A549 (cell line): ENCODE results near the gene MRPL27.

Experiments used
- CHD2 ChIP-seq: fragments of 150-350 bp; IDR thresholded peaks from 2 replicates; pipeline ENCODE4 v1.6.1; 2014; ENCODE audit warnings: low read length; ENCODE audit not compliant: partially characterized antibody
- EP300 ChIP-seq, 2 experiments: fragments of >200 bp; sonication (Bioruptor Twin); formaldehyde crosslinking; IDR thresholded peaks; 2 replicates in 1 of 2; 3 replicates in 1 of 2; pipeline ENCODE4 v1.6.1; 2016 to 2017
- HOXA7 ChIP-seq: fragments of 250-450 bp; sonication (Bioruptor Pico); IDR thresholded peaks from 2 replicates; pipeline ENCODE4 v1.5.0; 2020; ENCODE audit warnings: mild to moderate bottlenecking, moderate library complexity
- JUNB ChIP-seq: fragments of >200 bp; sonication (Bioruptor Twin); formaldehyde crosslinking; IDR thresholded peaks from 2 replicates; pipeline ENCODE4 v1.6.1; 2016
- MAZ ChIP-seq: fragments of 150-350 bp; IDR thresholded peaks from 2 replicates; pipeline ENCODE4 v1.6.1; 2014; ENCODE audit warnings: antibody characterized with exemption, low read depth, low read length, borderline replicate concordance
- MYC ChIP-seq: IDR thresholded peaks from 2 replicates; pipeline ENCODE4 v1.6.1; 2012; ENCODE audit warnings: mild to moderate bottlenecking, inconsistent platforms, low read length, improper control_type of control experiment, borderline replicate concordance
- PHF8 ChIP-seq: fragments of 200-600 bp; sonication (generic); IDR thresholded peaks from 2 replicates; pipeline ENCODE4 v1.6.1; 2016; ENCODE audit warnings: low read depth, mild to moderate bottlenecking, antibody characterized with exemption, moderate library complexity, borderline replicate concordance
- POLR2A ChIP-seq: IDR thresholded peaks from 2 replicates; pipeline ENCODE4 v1.6.1; 2012; ENCODE audit warnings: mild to moderate bottlenecking, low read length
- RAD21 ChIP-seq, 2 experiments: fragments of >200 bp in 1 of 2; sonication (Bioruptor Twin) in 1 of 2; formaldehyde crosslinking in 1 of 2; IDR thresholded peaks in 1 of 2; conservative IDR thresholded peaks in 1 of 2; 2 replicates in 1 of 2; 3 replicates in 1 of 2; pipeline ENCODE4 v1.6.1; 2012 to 2018; ENCODE audit warnings: inconsistent platforms in 1 of 2
- RFX5 ChIP-seq: fragments of 450-650 bp; IDR thresholded peaks from 2 replicates; pipeline ENCODE4 v1.7.1; 2014; ENCODE audit warnings: antibody characterized with exemption, mild to moderate bottlenecking, moderate library complexity
- TP53 ChIP-seq: fragments of 250-450 bp; sonication (Bioruptor Pico); IDR thresholded peaks from 2 replicates; pipeline ENCODE4 v1.5.0; 2021; ENCODE audit warnings: mild to moderate bottlenecking, moderate library complexity
- TF ChIP-seq, protein P1 (sequence below): fragments of >200 bp; sonication (Bioruptor Twin); formaldehyde crosslinking; IDR thresholded peaks from 3 replicates; pipeline ENCODE4 v1.5.1; 2016

DNA sequence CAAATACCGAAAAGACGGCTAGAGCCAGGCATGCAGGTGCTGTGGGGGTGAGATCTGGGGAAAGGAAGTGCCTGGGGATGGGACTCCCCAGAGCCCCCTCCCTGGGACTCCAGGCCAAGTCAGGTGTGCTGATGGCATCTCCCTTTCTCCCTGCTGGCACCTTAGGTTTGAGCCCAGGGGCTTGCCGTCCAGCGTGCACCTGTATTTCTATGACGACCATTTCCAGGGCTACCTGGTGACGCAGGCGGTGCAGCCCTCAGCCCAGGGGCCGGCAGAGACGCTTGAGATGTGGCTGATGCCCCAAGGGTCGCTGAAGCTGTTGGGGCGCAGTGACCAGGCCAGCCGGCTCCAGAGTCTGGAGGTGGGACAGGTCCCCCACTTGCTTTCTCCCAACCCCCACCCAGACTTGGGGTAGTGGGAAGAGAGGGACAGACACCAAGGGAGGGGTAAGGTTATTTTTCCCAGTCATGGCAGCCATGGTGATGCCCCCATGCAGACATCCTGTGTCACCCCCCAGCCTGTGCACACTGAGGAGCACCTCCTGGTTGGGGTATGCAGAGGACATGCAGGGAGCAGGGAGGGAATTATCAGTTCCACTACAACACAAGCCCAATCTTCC lies 16.0 kb downstream of the MRPL27 start:
- TF ChIP-seq, protein P1, sequence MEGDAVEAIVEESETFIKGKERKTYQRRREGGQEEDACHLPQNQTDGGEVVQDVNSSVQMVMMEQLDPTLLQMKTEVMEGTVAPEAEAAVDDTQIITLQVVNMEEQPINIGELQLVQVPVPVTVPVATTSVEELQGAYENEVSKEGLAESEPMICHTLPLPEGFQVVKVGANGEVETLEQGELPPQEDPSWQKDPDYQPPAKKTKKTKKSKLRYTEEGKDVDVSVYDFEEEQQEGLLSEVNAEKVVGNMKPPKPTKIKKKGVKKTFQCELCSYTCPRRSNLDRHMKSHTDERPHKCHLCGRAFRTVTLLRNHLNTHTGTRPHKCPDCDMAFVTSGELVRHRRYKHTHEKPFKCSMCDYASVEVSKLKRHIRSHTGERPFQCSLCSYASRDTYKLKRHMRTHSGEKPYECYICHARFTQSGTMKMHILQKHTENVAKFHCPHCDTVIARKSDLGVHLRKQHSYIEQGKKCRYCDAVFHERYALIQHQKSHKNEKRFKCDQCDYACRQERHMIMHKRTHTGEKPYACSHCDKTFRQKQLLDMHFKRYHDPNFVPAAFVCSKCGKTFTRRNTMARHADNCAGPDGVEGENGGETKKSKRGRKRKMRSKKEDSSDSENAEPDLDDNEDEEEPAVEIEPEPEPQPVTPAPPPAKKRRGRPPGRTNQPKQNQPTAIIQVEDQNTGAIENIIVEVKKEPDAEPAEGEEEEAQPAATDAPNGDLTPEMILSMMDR = no peak
- TF ChIP-seq RAD21 (conservative IDR thresholded peaks at IDR 0.05 in 1 of 2, IDR thresholded peaks at IDR 0.05 in 1 of 2) = no peak
- no peak for TF ChIP-seq MYC
- no peak for TF ChIP-seq HOXA7
- no peak for TF ChIP-seq POLR2A
- no peak for TF ChIP-seq MAZ
- TF ChIP-seq TP53 (CRISPR knock-in tag) = no peak
- no peak for TF ChIP-seq CHD2
- no peak for TF ChIP-seq PHF8
- no peak for TF ChIP-seq RFX5
- TF ChIP-seq EP300 (IDR thresholded peaks at IDR 0.05) = no peak
- no peak for TF ChIP-seq JUNB
